DMS114 treated with DMSO at 0.1 percent for 48 hours (cell line): ENCODE results near the gene CAMK1D.
"Not testable (repeated sequence)": the region's sequence is repeated elsewhere in the genome, so short reads cannot be mapped to it uniquely, and the experiment has no call there.

Source experiments
- DNase-seq: peaks from one replicate; lab custom pipeline; 2025; ENCODE audit not compliant: unreplicated experiment; lab: John Stamatoyannopoulos, UW

Gene CAMK1D

GRCh38 chr10:12546160-12546802 lies 196.9 kb downstream of the CAMK1D start:
- not testable (repeated sequence) for DNase-seq

GRCh38 chr10:12547301-12547771 lies 198.0 kb downstream of the CAMK1D start:
- no peak for DNase-seq

GRCh38 chr10:12549297-12549696 lies 199.9 kb downstream of the CAMK1D start:
- DNase-seq = no peak

GRCh38 chr10:12550994-12551393 lies 201.6 kb downstream of the CAMK1D start:
- no peak for DNase-seq

- DNase-seq = no peak
Observed at GRCh38 chr10:12556039-12556438, 206.7 kb downstream of the CAMK1D start.

- DNase-seq = no peak
Observed at GRCh38 chr10:12559578-12560178, 210.3 kb downstream of the CAMK1D start.

GRCh38 chr10:12561307-12561706 lies 212.0 kb downstream of the CAMK1D start:
- no peak for DNase-seq

GRCh38 chr10:12561720-12562119 lies 212.4 kb downstream of the CAMK1D start:
- no peak for DNase-seq

- DNase-seq = no peak
Observed at GRCh38 chr10:12563489-12563888, 214.1 kb downstream of the CAMK1D start.

- no peak for DNase-seq
Observed at GRCh38 chr10:12564173-12564572, 214.8 kb downstream of the CAMK1D start.

GRCh38 chr10:12566161-12567115 lies 217.1 kb downstream of the CAMK1D start:
- DNase-seq = no peak

- DNase-seq = no peak
Observed at GRCh38 chr10:12568391-12569009, 219.2 kb downstream of the CAMK1D start.

- DNase-seq = no peak
Observed at GRCh38 chr10:12572281-12572680, 222.9 kb downstream of the CAMK1D start.

GRCh38 chr10:12577610-12578009 lies 228.3 kb downstream of the CAMK1D start:
- DNase-seq = no peak

GRCh38 chr10:12579954-12580858 lies 230.9 kb downstream of the CAMK1D start:
- DNase-seq = no peak

GRCh38 chr10:12583891-12584595 lies 234.7 kb downstream of the CAMK1D start:
- no peak for DNase-seq

GRCh38 chr10:12586741-12587140 lies 237.4 kb downstream of the CAMK1D start:
- DNase-seq = no peak

GRCh38 chr10:12587451-12587888 lies 238.1 kb downstream of the CAMK1D start:
- no peak for DNase-seq

- no peak for DNase-seq
Observed at GRCh38 chr10:12588091-12588860, 238.9 kb downstream of the CAMK1D start.
